CD4-positive, alpha-beta T cell (primary cell): ENCODE data around the gene FAM124A. TPM values are rescaled to one million over a fixed set of nuclear protein-coding genes. Genes with fewer than 3 reads are reported as not detected.

Source experiments
- ATAC-seq: fragments of 200-7000 bp; cut with Tn5 transposase; one replicate; pipeline ENCODE4 v1.10.0; 2022; ENCODE audit warnings: mild to moderate bottlenecking; ENCODE audit not compliant: poor library complexity
- CTCF ChIA-PET: fragments of 350-600 bp; sonication (Branson Sonifier 250); formaldehyde crosslinking; loops from one replicate; lab custom pipeline; 2021; ENCODE audit warnings: antibody characterized with exemption, inconsistent platforms; lab: Charles Lee
- POLR2A ChIA-PET: fragments of 350-600 bp; sonication (Branson Sonifier 250); formaldehyde crosslinking; loops from one replicate; lab custom pipeline; 2021; ENCODE audit warnings: antibody characterized with exemption, inconsistent platforms; lab: Charles Lee
- DNase-seq, 14 experiments: peaks; one replicate each; pipeline ENCODE4 v3.0.0-alpha.2; 2013 to 2020; ENCODE audit warnings: mixed read lengths in 2 of 14
- H3K27ac ChIP-seq, 2 donors: one replicate each; pipeline versions ENCODE4 v1.5.1 to v1.7.0; 2013; ENCODE audit warnings: low read length in 2 of 2, low read depth in 1 of 2, mild to moderate bottlenecking in 1 of 2
- H3K27me3 ChIP-seq, 2 experiments: 1 replicate in 1 of 2; 2 replicates in 1 of 2; pipeline versions ENCODE4 v1.6.1 to v1.7.0; 2013; ENCODE audit warnings: low read length in 2 of 2, control low read depth in 1 of 2, mild to moderate bottlenecking in 1 of 2, moderate library complexity in 1 of 2; ENCODE audit not compliant: insufficient read depth in 2 of 2, control insufficient read depth in 1 of 2
- H3K36me3 ChIP-seq: one replicate; pipeline ENCODE4 v1.6.1; 2013; ENCODE audit warnings: low read length, control low read depth; ENCODE audit not compliant: insufficient read depth
- H3K4me1 ChIP-seq: one replicate; pipeline ENCODE4 v1.6.1; 2013; ENCODE audit warnings: low read length, control low read depth; ENCODE audit not compliant: insufficient read depth
- H3K4me3 ChIP-seq: one replicate; pipeline ENCODE4 v1.5.1; 2013; ENCODE audit warnings: mild to moderate bottlenecking, low read length, moderate library complexity
- H3K9me3 ChIP-seq, 2 experiments: 1 replicate in 1 of 2; 2 replicates in 1 of 2; pipeline versions ENCODE4 v1.6.1 to v1.7.0; 2013; ENCODE audit warnings: low read length in 2 of 2, mild to moderate bottlenecking in 2 of 2, control low read depth in 1 of 2, moderate library complexity in 1 of 2; ENCODE audit not compliant: control insufficient read depth in 1 of 2, insufficient read depth in 1 of 2
- H3K27ac Mint-ChIP-seq: one replicate; pipeline ENCODE4 v1.8.0; 2020; ENCODE audit warnings: mixed read lengths
- H3K27me3 Mint-ChIP-seq: one replicate; pipeline ENCODE4 v1.8.0; 2021; ENCODE audit warnings: mixed read lengths
- H3K36me3 Mint-ChIP-seq: one replicate; pipeline ENCODE4 v1.8.0; 2021; ENCODE audit warnings: low read depth, mixed read lengths
- H3K4me1 Mint-ChIP-seq: one replicate; pipeline ENCODE4 v1.8.0; 2021; ENCODE audit warnings: low read depth, mixed read lengths
- H3K4me3 Mint-ChIP-seq: one replicate; pipeline ENCODE4 v1.8.0; 2020; ENCODE audit warnings: mild to moderate bottlenecking, mixed read lengths
- H3K9me3 Mint-ChIP-seq: one replicate; pipeline ENCODE4 v1.8.0; 2020; ENCODE audit warnings: mixed read lengths
- intact Hi-C, 2 experiments: fragments of 100-400 bp; cut with DNase I in 1 of 2; cut with micrococcal nuclease in 1 of 2; formaldehyde crosslinking; loops; one replicate each; pipeline versions ENCODE4 v1.15.1 to v1.9.0; 2023 to 2025; cut with DNase I, micrococcal nuclease
- total RNA-seq, 174 experiments: library from RNA in 2 of 174; stranded (reverse) in 2 of 174; gene quantifications; one replicate each; pipeline ENCODE4 v1.2.3 and lab custom pipeline; 2021 to 2026
- TF ChIP-seq, protein P1 (sequence below): fragments of 200-600 bp; IDR thresholded peaks from one replicate; pipeline ENCODE4 v1.8.0; 2022; ENCODE audit warnings: antibody characterized with exemption, mild to moderate bottlenecking

Gene FAM124A
- total RNA-seq, 2 experiments from 2014 or later, result not detected

DNA sequence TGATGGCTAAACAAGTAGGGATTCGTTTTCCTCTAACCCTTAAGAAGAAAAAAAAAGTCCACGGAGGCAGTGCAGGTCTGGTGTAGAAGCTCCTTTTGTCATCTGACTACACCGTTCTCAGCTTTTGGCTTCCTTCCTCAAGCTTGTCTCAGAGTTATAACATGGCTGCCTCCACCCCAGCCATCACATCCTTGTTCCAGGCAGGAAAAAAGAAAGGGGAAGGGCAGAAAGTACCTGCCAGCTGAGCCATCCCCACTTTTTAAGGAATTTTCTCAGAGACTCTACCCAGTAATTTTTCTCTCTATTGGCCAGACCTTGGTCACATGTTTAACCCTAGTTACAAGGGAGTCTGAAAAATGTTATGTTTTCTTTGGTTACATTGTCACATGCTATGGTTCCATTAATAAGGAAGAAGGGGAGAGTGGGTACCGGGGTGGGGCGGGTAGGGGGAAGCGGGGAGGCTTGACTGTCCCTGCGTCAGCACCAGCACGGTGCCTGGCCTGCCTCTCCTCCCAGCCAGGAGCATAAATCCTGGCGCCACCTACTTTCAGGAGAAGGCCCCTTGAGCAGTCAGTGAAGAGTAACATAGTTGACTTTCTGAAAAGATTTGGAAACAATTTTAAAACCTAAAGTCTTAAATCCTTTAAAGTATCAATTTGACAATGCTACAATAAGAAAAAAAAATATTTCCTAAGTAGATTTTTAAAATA is 11.1 kb downstream of the FAM124A start:
- H3K9me3 Mint-ChIP-seq, result no peaks in the 10 kb centered on the region
- Histone ChIP-seq H3K27ac (no peak overlapping the region), H3K9me3 (no peaks in the 10 kb centered on the region), H3K27me3 (peaks cover 5 to 25% of the 10 kb centered on the region in 2 experiments), H3K4me3 (no peak overlapping the region), H3K4me1 (no peaks in the 10 kb centered on the region), H3K36me3 (no peaks in the 10 kb centered on the region)
- intact Hi-C loops, result no loop called here
- no peaks in the 10 kb centered on the region for H3K4me1 Mint-ChIP-seq
- H3K27ac Mint-ChIP-seq, result no peak overlapping the region
- ChIA-PET POLR2A (no interaction called here), CTCF (no interaction called here)
- H3K36me3 Mint-ChIP-seq, result no peaks in the 10 kb centered on the region
- no peak overlapping the region for H3K4me3 Mint-ChIP-seq
- TF ChIP-seq, protein P1, sequence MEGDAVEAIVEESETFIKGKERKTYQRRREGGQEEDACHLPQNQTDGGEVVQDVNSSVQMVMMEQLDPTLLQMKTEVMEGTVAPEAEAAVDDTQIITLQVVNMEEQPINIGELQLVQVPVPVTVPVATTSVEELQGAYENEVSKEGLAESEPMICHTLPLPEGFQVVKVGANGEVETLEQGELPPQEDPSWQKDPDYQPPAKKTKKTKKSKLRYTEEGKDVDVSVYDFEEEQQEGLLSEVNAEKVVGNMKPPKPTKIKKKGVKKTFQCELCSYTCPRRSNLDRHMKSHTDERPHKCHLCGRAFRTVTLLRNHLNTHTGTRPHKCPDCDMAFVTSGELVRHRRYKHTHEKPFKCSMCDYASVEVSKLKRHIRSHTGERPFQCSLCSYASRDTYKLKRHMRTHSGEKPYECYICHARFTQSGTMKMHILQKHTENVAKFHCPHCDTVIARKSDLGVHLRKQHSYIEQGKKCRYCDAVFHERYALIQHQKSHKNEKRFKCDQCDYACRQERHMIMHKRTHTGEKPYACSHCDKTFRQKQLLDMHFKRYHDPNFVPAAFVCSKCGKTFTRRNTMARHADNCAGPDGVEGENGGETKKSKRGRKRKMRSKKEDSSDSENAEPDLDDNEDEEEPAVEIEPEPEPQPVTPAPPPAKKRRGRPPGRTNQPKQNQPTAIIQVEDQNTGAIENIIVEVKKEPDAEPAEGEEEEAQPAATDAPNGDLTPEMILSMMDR, result no peak
- peaks cover 58% of the 10 kb centered on the region for H3K27me3 Mint-ChIP-seq
- ATAC-seq, result no peak
- DNase-seq, result no peak

DNA sequence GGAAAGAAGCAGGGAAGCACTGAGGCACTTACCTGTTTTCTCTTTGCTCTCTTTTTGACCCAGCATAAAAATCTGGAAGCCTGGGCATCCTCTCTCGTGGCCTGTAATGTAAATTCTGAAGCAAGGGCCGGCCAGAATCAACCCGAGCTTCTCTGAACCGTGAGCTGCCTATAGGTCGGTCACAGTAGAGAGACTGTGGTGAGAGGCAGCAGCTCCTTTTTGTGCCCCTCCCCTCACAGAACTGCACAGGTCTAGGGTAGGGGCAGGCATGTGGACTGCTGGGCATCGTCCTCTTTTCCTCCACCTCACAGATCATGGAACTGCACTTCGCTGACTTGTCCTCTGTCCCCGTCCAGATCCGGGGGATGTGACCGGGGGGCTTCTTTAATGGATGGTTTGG is 12.5 kb downstream of the FAM124A start:
- Mint-ChIP-seq H3K9me3 (no peaks in the 10 kb centered on the region), H3K4me1 (no peaks in the 10 kb centered on the region), H3K36me3 (no peaks in the 10 kb centered on the region), H3K27ac (no peak overlapping the region), H3K4me3 (no peak overlapping the region), H3K27me3 (peaks cover 49% of the 10 kb centered on the region)
- ATAC-seq (no peak), DNase-seq (no peak)
- peaks cover 5 to 16% of the 10 kb centered on the region in 2 experiments for H3K27me3 ChIP-seq
- intact Hi-C loops, result no loop called here
- H3K9me3 ChIP-seq, result no peaks in the 10 kb centered on the region
- ChIA-PET POLR2A (no interaction called here), CTCF (no interaction called here)
- no peaks in the 10 kb centered on the region for H3K36me3 ChIP-seq
- no peaks in the 10 kb centered on the region for H3K4me1 ChIP-seq
- TF ChIP-seq, protein P1, result no peak
- H3K4me3 ChIP-seq, result no peak overlapping the region
- H3K27ac ChIP-seq, result no peak overlapping the region

DNA sequence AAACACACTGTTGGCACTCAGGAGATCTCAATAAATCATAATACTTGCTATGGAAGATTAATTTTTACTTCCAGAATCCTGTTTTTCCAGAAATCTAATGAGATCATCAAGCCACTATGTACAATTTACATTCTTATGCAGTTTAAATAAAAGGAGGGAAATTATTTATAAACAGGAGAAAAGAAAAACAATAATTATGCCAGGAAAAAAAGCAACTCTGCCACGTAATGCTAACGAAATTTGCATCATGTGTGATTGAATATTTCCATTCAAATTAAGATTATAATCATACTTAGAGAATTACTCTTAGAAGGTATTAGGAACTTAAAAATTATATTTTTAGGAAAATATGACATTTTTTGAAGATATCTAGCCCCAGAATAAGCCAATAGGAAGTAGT is 13.0 kb downstream of the FAM124A start:
- Histone ChIP-seq H3K4me1 (no peaks in the 10 kb centered on the region), H3K27ac (no peak overlapping the region), H3K9me3 (no peaks in the 10 kb centered on the region), H3K4me3 (no peak overlapping the region), H3K36me3 (no peaks in the 10 kb centered on the region), H3K27me3 (peaks cover 5 to 13% of the 10 kb centered on the region in 2 experiments)
- intact Hi-C loops, result no loop called here
- no peaks in the 10 kb centered on the region for H3K36me3 Mint-ChIP-seq
- no peak overlapping the region for H3K4me3 Mint-ChIP-seq
- no peak overlapping the region for H3K27ac Mint-ChIP-seq
- ChIA-PET CTCF (no interaction called here), POLR2A (no interaction called here)
- TF ChIP-seq, protein P1, result no peak
- no peaks in the 10 kb centered on the region for H3K4me1 Mint-ChIP-seq
- ATAC-seq (no peak), DNase-seq (no peak)
- H3K9me3 Mint-ChIP-seq, result no peaks in the 10 kb centered on the region
- peaks cover 43% of the 10 kb centered on the region for H3K27me3 Mint-ChIP-seq
